ENCODE data around the gene ZNF485.
A peak's percentile ranks its signal among the peaks of the same experiment; 100 is the strongest.
"Not testable (repeated sequence)": the region's sequence is repeated elsewhere in the genome, so short reads cannot be mapped to it uniquely, and the experiment has no call there.

The ZNF485 gene

GRCh38 chr10:43607199-43607573 is 948 bp downstream of the ZNF485 start:
- DNase-seq = no peak

DNA sequence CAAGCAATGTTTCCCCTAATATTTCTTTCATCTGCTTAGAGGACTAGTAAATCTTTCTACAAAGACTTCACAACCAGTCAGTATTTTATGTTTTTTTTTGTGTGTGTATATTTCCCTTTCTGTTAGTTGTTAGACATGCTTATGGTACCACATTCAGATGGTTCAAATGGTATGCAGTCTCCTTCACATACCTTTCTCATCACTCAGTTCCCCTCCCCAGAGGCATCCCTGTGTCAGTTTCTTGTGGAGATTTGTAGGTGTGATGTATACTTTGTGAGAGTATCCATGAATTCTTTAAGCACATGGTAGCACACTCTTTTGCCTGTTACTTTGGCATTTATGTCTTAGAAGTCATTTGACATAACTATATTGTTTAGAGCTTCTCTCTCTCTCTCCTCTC is 4.4 kb downstream of the ZNF485 start:
- DNase-seq = no peak

GRCh38 chr10:43616697-43617370 is 10.6 kb downstream of the ZNF485 start:
- no peak for DNase-seq

- no peak for DNase-seq
Observed at GRCh38 chr10:43619368-43619767, 13.1 kb downstream of the ZNF485 start.

- DNase-seq = no peak
Observed at GRCh38 chr10:43622038-43622437, 15.8 kb downstream of the ZNF485 start.

- peak; percentile 14 for DNase-seq
Observed at GRCh38 chr10:43623351-43623750, 17.1 kb downstream of the ZNF485 start.

- no peak for DNase-seq
Observed at GRCh38 chr10:43627942-43628341, 21.7 kb downstream of the ZNF485 start.

GRCh38 chr10:43628956-43629355 is 22.7 kb downstream of the ZNF485 start:
- DNase-seq = no peak

- DNase-seq = not testable (repeated sequence)
Observed at GRCh38 chr10:43635816-43636215, 29.6 kb downstream of the ZNF485 start.

- no peak for DNase-seq
Observed at GRCh38 chr10:43640603-43641002, 34.4 kb downstream of the ZNF485 start.

GRCh38 chr10:43644252-43644651 is 38.0 kb downstream of the ZNF485 start:
- DNase-seq = no peak

- DNase-seq = no peak
Observed at GRCh38 chr10:43645866-43646265, 39.6 kb downstream of the ZNF485 start.

- no peak for DNase-seq
Observed at GRCh38 chr10:43647576-43647975, 41.3 kb downstream of the ZNF485 start.

DNA sequence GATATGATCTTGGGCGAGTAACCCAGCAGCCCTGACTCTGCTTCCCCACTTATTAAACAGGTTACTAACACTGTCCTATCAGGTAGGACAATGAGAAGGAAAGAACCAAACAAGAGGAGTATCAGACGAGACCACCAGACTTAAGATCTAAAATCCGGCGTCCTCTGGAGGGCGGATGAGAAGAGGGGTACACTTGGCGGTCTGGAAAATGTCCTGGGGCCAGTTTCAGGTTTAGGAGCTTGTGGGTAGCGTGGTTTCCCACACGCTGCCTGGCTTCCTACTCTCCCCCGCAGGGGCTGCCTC is 41.8 kb downstream of the ZNF485 start:
- no peak for DNase-seq

DNA sequence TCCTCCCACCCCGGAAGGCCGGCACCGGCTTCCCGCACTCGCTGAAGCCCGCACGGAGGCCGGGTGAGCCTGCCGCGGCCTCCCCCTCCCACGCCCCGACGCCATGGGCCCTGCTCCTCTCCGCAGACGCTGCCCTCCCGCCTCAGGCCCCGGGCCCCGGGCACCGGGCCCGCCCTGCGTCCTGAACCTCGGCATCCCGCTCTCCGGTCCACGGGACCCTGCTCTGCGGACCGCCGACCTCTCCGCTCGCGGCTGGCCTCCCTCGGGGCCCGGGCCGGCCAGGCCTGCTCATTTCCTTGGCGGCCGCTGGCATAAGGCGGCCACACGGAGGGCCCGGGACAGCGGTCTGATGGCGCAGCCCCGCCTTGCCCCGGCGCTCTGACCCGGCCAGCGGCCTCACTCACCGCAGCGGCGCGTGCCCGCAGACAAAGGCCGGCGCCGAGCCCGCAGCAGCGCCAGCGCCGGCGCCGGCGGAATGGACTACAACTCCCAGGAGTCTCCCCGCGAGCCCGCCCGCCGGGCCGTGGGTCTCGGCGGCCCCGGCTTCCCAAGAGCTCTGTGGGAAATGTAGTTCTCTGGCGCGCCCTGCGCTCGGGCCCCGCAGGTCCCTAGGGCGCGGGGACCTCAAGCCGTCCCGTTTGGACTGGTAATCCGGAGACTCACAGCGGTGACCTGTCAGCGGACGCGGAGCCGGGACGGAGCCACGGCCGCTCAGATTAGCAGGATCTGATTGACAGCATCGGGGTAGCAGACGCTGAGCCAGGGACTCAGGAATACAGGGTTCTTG is 42.4 kb downstream of the ZNF485 start, which contains the start of gene ZNF32:
ZNF32 (minus strand) TSS at position 484 of the 787 bp plus-strand sequence. CDS start 2,748 bp downstream, outside the sequence.
- DNase-seq = peak; percentile 32

DNA sequence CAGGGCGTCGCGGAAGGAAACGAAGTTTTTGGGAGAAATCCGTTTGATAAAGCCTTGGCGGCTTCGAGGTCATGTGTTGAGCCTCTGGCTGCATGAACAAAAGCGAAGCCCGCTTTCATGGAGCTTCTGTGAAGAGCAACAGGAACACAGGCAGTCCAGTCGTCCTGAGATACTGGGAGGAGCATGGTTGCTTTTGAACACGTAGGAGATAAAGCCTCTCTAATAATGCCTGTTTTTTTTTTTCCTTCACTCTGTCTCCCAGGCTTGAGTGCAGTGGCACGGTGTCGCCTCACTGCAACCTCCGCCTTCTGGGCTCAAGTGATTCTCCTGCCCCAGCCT is 42.9 kb downstream of the ZNF485 start:
- no peak for DNase-seq

DNA sequence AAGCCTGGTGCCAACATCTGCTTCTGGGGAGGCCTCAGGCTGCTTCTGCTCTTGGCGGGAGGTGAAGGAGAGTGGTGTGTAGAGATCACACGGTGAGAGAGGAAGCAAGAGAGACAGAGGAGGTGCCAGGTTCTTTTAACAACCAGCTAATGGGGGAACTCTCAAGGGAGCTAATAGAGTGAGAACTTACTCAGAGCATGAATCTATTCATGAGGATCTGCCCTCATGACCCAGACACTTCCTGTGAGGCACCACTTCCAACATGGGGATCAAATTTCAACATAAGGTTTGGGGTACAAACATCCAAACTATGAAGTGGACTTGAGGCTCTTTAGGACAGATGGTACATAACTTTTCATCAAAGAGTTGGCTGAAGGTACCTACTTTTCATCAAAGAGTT is 47.5 kb downstream of the ZNF485 start:
- DNase-seq = no peak

DNA sequence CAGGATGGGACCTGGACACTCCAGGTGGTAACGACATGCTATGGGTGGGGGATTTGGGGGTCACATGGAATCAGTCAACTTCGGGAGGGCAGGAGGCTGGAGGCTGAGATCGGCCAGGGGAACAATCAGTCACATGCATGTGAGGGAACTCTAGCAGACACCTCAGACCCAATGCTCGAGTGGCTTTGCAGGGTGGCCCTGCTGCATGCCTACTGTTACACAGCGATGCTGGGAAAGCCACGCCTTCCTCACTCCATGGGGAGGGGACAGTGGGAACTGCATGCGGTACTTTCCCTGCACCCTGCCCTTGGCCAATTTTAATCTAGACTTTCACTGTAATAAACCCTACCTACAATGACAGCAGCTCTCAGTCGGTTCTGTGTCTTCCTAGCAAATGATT is 49.1 kb downstream of the ZNF485 start:
- no peak for DNase-seq

GRCh38 chr10:43658227-43658626 is 52.0 kb downstream of the ZNF485 start:
- no peak for DNase-seq

DNA sequence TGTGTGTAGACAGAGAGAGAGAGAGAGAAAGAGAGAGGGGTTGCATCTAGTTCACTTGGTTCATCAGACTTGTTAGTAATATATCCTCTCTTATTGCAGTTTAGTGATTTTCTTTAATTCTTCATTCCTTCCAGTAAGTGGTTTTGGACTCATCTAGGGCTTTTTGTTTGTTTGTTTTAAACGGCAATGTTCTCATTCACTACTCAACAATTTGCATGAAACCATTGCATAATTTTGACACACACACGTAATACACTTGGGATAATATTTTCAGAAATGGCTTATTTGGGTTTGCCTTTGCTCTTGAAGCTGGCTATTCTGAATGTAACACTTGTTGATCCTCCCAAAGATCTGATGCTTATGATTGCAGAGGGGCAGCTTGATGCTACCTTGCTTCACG is 58.8 kb downstream of the ZNF485 start:
- no peak for DNase-seq

- no peak for DNase-seq
Observed at GRCh38 chr10:43666552-43666951, 60.3 kb downstream of the ZNF485 start.

GRCh38 chr10:43667317-43667731 is 61.1 kb downstream of the ZNF485 start:
- no peak for DNase-seq

Measured in NCI-H1105 (cell line).